Measurements from ENCODE around the gene SYNGR2.

Gene SYNGR2

GRCh38 chr17:78196716-78197115 is 28.3 kb downstream of the SYNGR2 start:
- peaks cover 2% of the 10 kb centered on the region for H3K36me3 Mint-ChIP-seq (ENCODE audit: insufficient read depth)
- H3K9me3 Mint-ChIP-seq, result no peaks in the 10 kb centered on the region
- ATAC-seq (replicated peaks; ENCODE audit: extremely low read depth, poor library complexity, severe bottlenecking) (no peak), DNase-seq (ENCODE audit: low spot score in 2 of 2) (no peak)
- H3K27ac Mint-ChIP-seq (ENCODE audit: low read depth), result no peak overlapping the region
- no peaks in the 10 kb centered on the region for H3K27me3 Mint-ChIP-seq
- no peaks in the 10 kb centered on the region for H3K4me1 Mint-ChIP-seq
- no peak overlapping the region for H3K4me3 Mint-ChIP-seq

GRCh38 chr17:78197147-78197832 is 28.9 kb downstream of the SYNGR2 start:
- peaks cover 2% of the 10 kb centered on the region for H3K36me3 Mint-ChIP-seq (ENCODE audit: insufficient read depth)
- H3K9me3 Mint-ChIP-seq, result no peaks in the 10 kb centered on the region
- no peak overlapping the region for H3K4me3 Mint-ChIP-seq
- H3K27me3 Mint-ChIP-seq, result no peaks in the 10 kb centered on the region
- H3K4me1 Mint-ChIP-seq, result no peaks in the 10 kb centered on the region
- no peak for DNase-seq (ENCODE audit: low spot score in 2 of 2)
- no peak for ATAC-seq (replicated peaks; ENCODE audit: extremely low read depth, poor library complexity, severe bottlenecking)
- no peak overlapping the region for H3K27ac Mint-ChIP-seq (ENCODE audit: low read depth)

GRCh38 chr17:78200451-78200850 is 32.1 kb downstream of the SYNGR2 start:
- Mint-ChIP-seq H3K27ac (ENCODE audit: low read depth) (no peak overlapping the region), H3K9me3 (no peaks in the 10 kb centered on the region)
- DNase-seq (ENCODE audit: low spot score in 2 of 2), result no peak

GRCh38 chr17:78202666-78203065 is 34.3 kb downstream of the SYNGR2 start:
- H3K4me1 Mint-ChIP-seq, result no peaks in the 10 kb centered on the region
- no peak for DNase-seq (ENCODE audit: low spot score in 2 of 2)
- no peaks in the 10 kb centered on the region for H3K9me3 Mint-ChIP-seq
- H3K27ac Mint-ChIP-seq (ENCODE audit: low read depth), result no peak overlapping the region
- H3K27me3 Mint-ChIP-seq, result no peaks in the 10 kb centered on the region
- H3K4me3 Mint-ChIP-seq, result no peak overlapping the region
- no peak for ATAC-seq (replicated peaks; ENCODE audit: extremely low read depth, poor library complexity, severe bottlenecking)
- peaks cover 2% of the 10 kb centered on the region for H3K36me3 Mint-ChIP-seq (ENCODE audit: insufficient read depth)

More at GRCh38 chr17:78200451-78200850, 32.1 kb downstream of the SYNGR2 start:
- H3K36me3 Mint-ChIP-seq (ENCODE audit: insufficient read depth), result peaks cover 2% of the 10 kb centered on the region
- ATAC-seq (replicated peaks; ENCODE audit: extremely low read depth, poor library complexity, severe bottlenecking), result no peak
- H3K4me3 Mint-ChIP-seq, result no peak overlapping the region
- no peaks in the 10 kb centered on the region for H3K27me3 Mint-ChIP-seq
- H3K4me1 Mint-ChIP-seq, result no peaks in the 10 kb centered on the region

GRCh38 chr17:78204387-78205123 is 36.2 kb downstream of the SYNGR2 start:
- Mint-ChIP-seq H3K4me3 (no peak overlapping the region), H3K4me1 (no peaks in the 10 kb centered on the region), H3K27ac (ENCODE audit: low read depth) (no peak overlapping the region)

GRCh38 chr17:78205124-78205775 is 36.9 kb downstream of the SYNGR2 start:
- no peaks in the 10 kb centered on the region for H3K27me3 Mint-ChIP-seq
- H3K4me3 Mint-ChIP-seq, result no peak overlapping the region
- no peaks in the 10 kb centered on the region for H3K36me3 Mint-ChIP-seq (ENCODE audit: insufficient read depth)
- H3K9me3 Mint-ChIP-seq, result no peaks in the 10 kb centered on the region
- H3K27ac Mint-ChIP-seq (ENCODE audit: low read depth), result no peak overlapping the region
- H3K4me1 Mint-ChIP-seq, result no peaks in the 10 kb centered on the region
- DNase-seq (ENCODE audit: low spot score in 2 of 2) (no peak), ATAC-seq (replicated peaks; ENCODE audit: extremely low read depth, poor library complexity, severe bottlenecking) (no peak)

More at GRCh38 chr17:78204387-78205123, 36.2 kb downstream of the SYNGR2 start:
- Mint-ChIP-seq H3K27me3 (no peaks in the 10 kb centered on the region), H3K36me3 (ENCODE audit: insufficient read depth) (no peaks in the 10 kb centered on the region), H3K9me3 (no peaks in the 10 kb centered on the region)
- no peak for DNase-seq (ENCODE audit: low spot score in 2 of 2)
- no peak for ATAC-seq (replicated peaks; ENCODE audit: extremely low read depth, poor library complexity, severe bottlenecking)

GRCh38 chr17:78206298-78206697 is 37.9 kb downstream of the SYNGR2 start:
- Mint-ChIP-seq H3K36me3 (ENCODE audit: insufficient read depth) (no peaks in the 10 kb centered on the region), H3K4me3 (no peak overlapping the region)

GRCh38 chr17:78208486-78208885 is 40.1 kb downstream of the SYNGR2 start:
- H3K36me3 Mint-ChIP-seq (ENCODE audit: insufficient read depth), result no peaks in the 10 kb centered on the region
- ATAC-seq (replicated peaks; ENCODE audit: extremely low read depth, poor library complexity, severe bottlenecking), result no peak
- H3K27me3 Mint-ChIP-seq, result no peaks in the 10 kb centered on the region
- DNase-seq (ENCODE audit: low spot score in 2 of 2), result no peak
- H3K9me3 Mint-ChIP-seq, result no peaks in the 10 kb centered on the region
- no peak overlapping the region for H3K4me3 Mint-ChIP-seq
- no peak overlapping the region for H3K27ac Mint-ChIP-seq (ENCODE audit: low read depth)
- H3K4me1 Mint-ChIP-seq, result no peaks in the 10 kb centered on the region

More at GRCh38 chr17:78206298-78206697, 37.9 kb downstream of the SYNGR2 start:
- Mint-ChIP-seq H3K4me1 (no peaks in the 10 kb centered on the region), H3K27ac (ENCODE audit: low read depth) (no peak overlapping the region), H3K9me3 (no peaks in the 10 kb centered on the region), H3K27me3 (no peaks in the 10 kb centered on the region)
- ATAC-seq (replicated peaks; ENCODE audit: extremely low read depth, poor library complexity, severe bottlenecking), result no peak
- DNase-seq (ENCODE audit: low spot score in 2 of 2), result no peak

GRCh38 chr17:78210111-78210510 is 41.7 kb downstream of the SYNGR2 start:
- H3K27ac Mint-ChIP-seq (ENCODE audit: low read depth), result no peak overlapping the region
- H3K4me3 Mint-ChIP-seq, result no peak overlapping the region
- H3K4me1 Mint-ChIP-seq, result no peaks in the 10 kb centered on the region
- ATAC-seq (replicated peaks; ENCODE audit: extremely low read depth, poor library complexity, severe bottlenecking), result no peak
- H3K9me3 Mint-ChIP-seq, result no peaks in the 10 kb centered on the region
- DNase-seq (ENCODE audit: low spot score in 2 of 2), result no peak
- peaks cover 1% of the 10 kb centered on the region for H3K36me3 Mint-ChIP-seq (ENCODE audit: insufficient read depth)
- H3K27me3 Mint-ChIP-seq, result no peaks in the 10 kb centered on the region

GRCh38 chr17:78211032-78211431 is 42.7 kb downstream of the SYNGR2 start:
- DNase-seq (ENCODE audit: low spot score in 2 of 2), result no peak
- no peak overlapping the region for H3K4me3 Mint-ChIP-seq
- H3K27me3 Mint-ChIP-seq, result no peaks in the 10 kb centered on the region
- peaks cover 1% of the 10 kb centered on the region for H3K36me3 Mint-ChIP-seq (ENCODE audit: insufficient read depth)
- H3K4me1 Mint-ChIP-seq, result no peaks in the 10 kb centered on the region
- no peak for ATAC-seq (replicated peaks; ENCODE audit: extremely low read depth, poor library complexity, severe bottlenecking)
- no peak overlapping the region for H3K27ac Mint-ChIP-seq (ENCODE audit: low read depth)
- H3K9me3 Mint-ChIP-seq, result no peaks in the 10 kb centered on the region

- Mint-ChIP-seq H3K4me1 (no peaks in the 10 kb centered on the region), H3K4me3 (peak within 1 kb of the TSS; percentile 75), H3K27ac (ENCODE audit: low read depth) (no peak within 1 kb of the TSS), H3K36me3 (ENCODE audit: insufficient read depth) (peaks cover 5% of the 10 kb centered on the region), H3K9me3 (no peaks in the 10 kb centered on the region), H3K27me3 (no peaks in the 10 kb centered on the region)
- ATAC-seq (replicated peaks; ENCODE audit: extremely low read depth, poor library complexity, severe bottlenecking) (peak; percentile 99), DNase-seq (ENCODE audit: low spot score in 2 of 2) (peak; percentile 83 to 91)
Observed at GRCh38 chr17:78214016-78214705, 45.8 kb downstream of the SYNGR2 start, which contains the start of gene BIRC5. TSS of gene BIRC5 (plus strand) at chr17:78214253. CDS start at chr17:78214317, 64 bp downstream.

- no peaks in the 10 kb centered on the region for H3K27me3 Mint-ChIP-seq
- H3K36me3 Mint-ChIP-seq (ENCODE audit: insufficient read depth), result peaks cover 8% of the 10 kb centered on the region
- DNase-seq (ENCODE audit: low spot score in 2 of 2) (no peak), ATAC-seq (replicated peaks; ENCODE audit: extremely low read depth, poor library complexity, severe bottlenecking) (no peak)
- H3K27ac Mint-ChIP-seq (ENCODE audit: low read depth), result no peak overlapping the region
- H3K4me1 Mint-ChIP-seq, result no peaks in the 10 kb centered on the region
- no peaks in the 10 kb centered on the region for H3K9me3 Mint-ChIP-seq
- peak overlapping the region; percentile 75 for H3K4me3 Mint-ChIP-seq
Observed at GRCh38 chr17:78214706-78215061, 46.3 kb downstream of the SYNGR2 start.
